HepG2 (cell line): ENCODE data around the gene FUT3. TPM values are rescaled to one million over a fixed set of nuclear protein-coding genes. Genes with fewer than 3 reads are reported as not detected.
A peak's percentile ranks its signal among the peaks of the same experiment; 100 is the strongest.

Experiments
- ATAD3A ChIP-seq: sonication (generic); formaldehyde crosslinking; IDR thresholded peaks from 2 replicates; pipeline ENCODE4 v1.4.0; 2020; ENCODE audit warnings: missing genetic modification reagents
- CCAR2 ChIP-seq: fragments of 200-400 bp; formaldehyde crosslinking; optimal IDR thresholded peaks from 2 replicates; pipeline ENCODE3; 2018; ENCODE audit warnings: low read depth, mild to moderate bottlenecking, low read length, moderate library complexity
- FOSL2 ChIP-seq: sonication (generic); formaldehyde crosslinking; IDR thresholded peaks from 2 replicates; pipeline ENCODE4 v1.4.0; 2020; ENCODE audit warnings: missing genetic modification reagents
- FOXA3 ChIP-seq: IDR thresholded peaks from 2 replicates; pipeline ENCODE4 v1.6.1; 2016; ENCODE audit warnings: missing genetic modification reagents, missing compliant biosample characterization
- GFI1 ChIP-seq: sonication (generic); formaldehyde crosslinking; IDR thresholded peaks from 2 replicates; pipeline ENCODE4 v1.5.0; 2020; ENCODE audit warnings: missing genetic modification reagents, mild to moderate bottlenecking, borderline replicate concordance
- HNRNPK ChIP-seq: fragments of 200-400 bp; formaldehyde crosslinking; IDR thresholded peaks from 2 replicates; pipeline ENCODE4 v1.6.1; 2018; ENCODE audit warnings: low read length, low read depth, moderate library complexity, mild to moderate bottlenecking; ENCODE audit not compliant: poor library complexity, severe bottlenecking
- HNRNPUL1 ChIP-seq: fragments of 200-400 bp; formaldehyde crosslinking; IDR thresholded peaks from 2 replicates; pipeline ENCODE4 v1.6.1; 2017; ENCODE audit warnings: low read depth, mild to moderate bottlenecking, low read length, moderate library complexity
- IKZF4 ChIP-seq: sonication (generic); formaldehyde crosslinking; IDR thresholded peaks from 2 replicates; pipeline ENCODE4 v1.5.1; 2020; ENCODE audit warnings: borderline replicate concordance, mild to moderate bottlenecking, low read depth, missing genetic modification reagents; ENCODE audit errors: not compliant biosample characterization
- JARID2 ChIP-seq: sonication (generic); formaldehyde crosslinking; IDR thresholded peaks from 2 replicates; pipeline ENCODE4 v1.8.1; 2023; ENCODE audit warnings: missing genetic modification reagents, inconsistent platforms; ENCODE audit not compliant: insufficient replicate concordance
- MIER3 ChIP-seq: IDR thresholded peaks from 2 replicates; pipeline ENCODE4 v1.6.1; 2016; ENCODE audit warnings: missing compliant biosample characterization, borderline replicate concordance
- POLR2A ChIP-seq, 2 experiments: IDR thresholded peaks; 2 replicates each; pipeline ENCODE4 v1.6.1; 2011; ENCODE audit warnings: low read depth in 2 of 2, low read length in 2 of 2, mild to moderate bottlenecking in 1 of 2, moderate library complexity in 1 of 2; ENCODE audit not compliant: insufficient read depth in 1 of 2
- SPEN ChIP-seq: sonication (generic); formaldehyde crosslinking; IDR thresholded peaks from 2 replicates; pipeline ENCODE4 v1.5.1; 2020; ENCODE audit warnings: low read depth, mild to moderate bottlenecking, missing genetic modification reagents
- TCF12 ChIP-seq, 2 experiments: fragments of 450-650 bp in 1 of 2; sonication (generic) in 1 of 2; formaldehyde crosslinking in 1 of 2; IDR thresholded peaks; 2 replicates each; pipeline versions ENCODE4 v1.6.1 to v1.8.0; 2017 to 2022; ENCODE audit warnings: antibody characterized with exemption in 1 of 2, mild to moderate bottlenecking in 1 of 2, missing genetic modification reagents in 1 of 2, moderate library complexity in 1 of 2
- ZBTB8A ChIP-seq: sonication (generic); formaldehyde crosslinking; IDR thresholded peaks from 2 replicates; pipeline ENCODE4 v1.4.0; 2020; ENCODE audit warnings: mild to moderate bottlenecking, low read depth, missing genetic modification reagents, borderline replicate concordance
- ZFYVE20 ChIP-seq: sonication (generic); formaldehyde crosslinking; IDR thresholded peaks from 2 replicates; pipeline ENCODE4 v1.8.0; 2023; ENCODE audit warnings: low read depth, mild to moderate bottlenecking, moderate library complexity, missing genetic modification reagents, borderline replicate concordance
- polyA plus RNA-seq, 8 experiments: library from polyadenylated mRNA; depleted of rRNA in 3 of 8; stranded (reverse) in 7 of 8; unstranded in 1 of 8; fragments of >200 nt; fragmentation: Illumina TruSeq in 4 of 8; extraction: Trizol in 4 of 8; gene quantifications; 2 replicates each; pipeline versions ENCODE4 v1.2.1 to v1.2.3, GENCODE V29; 2011 to 2016; ENCODE audit warnings: low read depth in 4 of 8, missing spikeins in 1 of 8, mixed read lengths in 1 of 8; ENCODE audit not compliant: insufficient read depth in 1 of 8
- total RNA-seq, 5 experiments: library from RNA; depleted of rRNA; stranded (reverse); fragments of >200 nt; fragmentation: Illumina TruSeq; extraction: Trizol; gene quantifications; 2 replicates each; pipeline ENCODE4 v1.2.3, GENCODE V29; 2016; ENCODE audit warnings: low read depth in 1 of 5
- TF ChIP-seq, protein P1 (sequence below): sonication (generic); formaldehyde crosslinking; IDR thresholded peaks from 2 replicates; pipeline ENCODE4 v1.8.1; 2022; ENCODE audit warnings: mild to moderate bottlenecking, missing genetic modification reagents
- TF ChIP-seq, protein P2 (sequence below): sonication (generic); formaldehyde crosslinking; IDR thresholded peaks from 2 replicates; pipeline ENCODE4 v1.4.0; 2020; ENCODE audit warnings: missing genetic modification reagents
- TF ChIP-seq, protein P3 (sequence below): sonication (generic); formaldehyde crosslinking; IDR thresholded peaks from 2 replicates; pipeline ENCODE4 v1.8.1; 2022; ENCODE audit warnings: low read depth, mild to moderate bottlenecking, missing genetic modification reagents
- TF ChIP-seq, protein P4 (sequence below): sonication (generic); formaldehyde crosslinking; conservative IDR thresholded peaks from 2 replicates; pipeline ENCODE4 v1.8.0; 2022; ENCODE audit warnings: low read depth, missing genetic modification reagents
- TF ChIP-seq, protein P5 (sequence below): sonication (generic); formaldehyde crosslinking; IDR thresholded peaks from 2 replicates; pipeline ENCODE4 v1.5.0; 2020; ENCODE audit warnings: mild to moderate bottlenecking, low read depth, missing genetic modification reagents, borderline replicate concordance

The FUT3 gene
- total and polyA plus RNA-seq, 2 of the 13 experiments (the other 11 are each of a cell fraction or from before 2014, with no cell fraction given) = 0.53 to 1.1 TPM

DNA sequence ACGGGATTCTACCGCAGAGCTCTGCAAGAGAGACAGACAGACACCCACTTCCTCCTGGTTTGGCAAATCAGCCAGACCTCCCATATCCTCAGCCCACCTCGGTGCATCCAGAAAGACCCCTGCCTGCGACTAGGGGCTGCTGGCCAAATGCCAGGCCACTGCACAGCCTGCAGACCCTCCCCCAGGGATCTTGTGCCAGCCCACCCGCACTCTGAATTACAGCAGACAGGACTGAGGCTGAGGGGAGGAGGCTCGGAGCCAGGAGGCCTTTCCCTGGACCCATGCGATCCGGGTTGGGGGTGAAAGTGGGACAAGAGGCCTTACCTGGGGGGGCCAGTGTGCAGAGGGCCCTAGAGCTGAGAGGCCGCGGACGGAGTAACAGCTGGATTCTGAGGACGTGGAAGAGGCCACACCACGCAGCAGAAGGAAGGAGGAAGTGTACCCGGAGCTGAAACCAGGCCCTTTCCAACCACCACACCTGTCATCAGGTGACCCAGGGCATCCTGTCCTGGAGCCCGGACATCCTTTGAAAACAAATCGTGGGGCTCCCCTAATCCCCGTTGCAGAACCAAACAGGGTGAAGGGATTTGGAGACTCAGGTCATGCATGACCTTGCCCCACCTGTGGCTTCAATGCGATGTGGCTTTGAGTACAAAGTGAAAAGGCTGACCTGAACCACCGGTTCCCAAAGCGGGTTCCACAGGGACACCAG lies 12.7 kb downstream of the FUT3 start (continued):
- TF ChIP-seq ATAD3A (CRISPR knock-in tag) (no peak), FOXA3 (CRISPR knock-in tag) (no peak), HNRNPUL1 (no peak), HNRNPK (no peak), TCF12 (IDR thresholded peaks at IDR 0.05) (no peak), TCF12 (CRISPR knock-in tag; IDR thresholded peaks at IDR 0.05) (no peak), IKZF4 (no peak), MIER3 (no peak), JARID2 (no peak), CCAR2 (no peak), POLR2A (IDR thresholded peaks at IDR 0.05; ENCODE audit: insufficient read depth in 1 of 2, low read depth in 2 of 2, low read length in 2 of 2) (no peak), ZFYVE20 (no peak), ZBTB8A (CRISPR knock-in tag) (no peak), SPEN (CRISPR knock-in tag) (peak; percentile 41), FOSL2 (CRISPR knock-in tag) (no peak), GFI1 (no peak)
- TF ChIP-seq, protein P1, sequence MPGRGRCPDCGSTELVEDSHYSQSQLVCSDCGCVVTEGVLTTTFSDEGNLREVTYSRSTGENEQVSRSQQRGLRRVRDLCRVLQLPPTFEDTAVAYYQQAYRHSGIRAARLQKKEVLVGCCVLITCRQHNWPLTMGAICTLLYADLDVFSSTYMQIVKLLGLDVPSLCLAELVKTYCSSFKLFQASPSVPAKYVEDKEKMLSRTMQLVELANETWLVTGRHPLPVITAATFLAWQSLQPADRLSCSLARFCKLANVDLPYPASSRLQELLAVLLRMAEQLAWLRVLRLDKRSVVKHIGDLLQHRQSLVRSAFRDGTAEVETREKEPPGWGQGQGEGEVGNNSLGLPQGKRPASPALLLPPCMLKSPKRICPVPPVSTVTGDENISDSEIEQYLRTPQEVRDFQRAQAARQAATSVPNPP (CRISPR knock-in tag) = no peak
- TF ChIP-seq, protein P2, sequence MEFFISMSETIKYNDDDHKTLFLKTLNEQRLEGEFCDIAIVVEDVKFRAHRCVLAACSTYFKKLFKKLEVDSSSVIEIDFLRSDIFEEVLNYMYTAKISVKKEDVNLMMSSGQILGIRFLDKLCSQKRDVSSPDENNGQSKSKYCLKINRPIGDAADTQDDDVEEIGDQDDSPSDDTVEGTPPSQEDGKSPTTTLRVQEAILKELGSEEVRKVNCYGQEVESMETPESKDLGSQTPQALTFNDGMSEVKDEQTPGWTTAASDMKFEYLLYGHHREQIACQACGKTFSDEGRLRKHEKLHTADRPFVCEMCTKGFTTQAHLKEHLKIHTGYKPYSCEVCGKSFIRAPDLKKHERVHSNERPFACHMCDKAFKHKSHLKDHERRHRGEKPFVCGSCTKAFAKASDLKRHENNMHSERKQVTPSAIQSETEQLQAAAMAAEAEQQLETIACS (CRISPR knock-in tag) = no peak
- TF ChIP-seq, protein P3, sequence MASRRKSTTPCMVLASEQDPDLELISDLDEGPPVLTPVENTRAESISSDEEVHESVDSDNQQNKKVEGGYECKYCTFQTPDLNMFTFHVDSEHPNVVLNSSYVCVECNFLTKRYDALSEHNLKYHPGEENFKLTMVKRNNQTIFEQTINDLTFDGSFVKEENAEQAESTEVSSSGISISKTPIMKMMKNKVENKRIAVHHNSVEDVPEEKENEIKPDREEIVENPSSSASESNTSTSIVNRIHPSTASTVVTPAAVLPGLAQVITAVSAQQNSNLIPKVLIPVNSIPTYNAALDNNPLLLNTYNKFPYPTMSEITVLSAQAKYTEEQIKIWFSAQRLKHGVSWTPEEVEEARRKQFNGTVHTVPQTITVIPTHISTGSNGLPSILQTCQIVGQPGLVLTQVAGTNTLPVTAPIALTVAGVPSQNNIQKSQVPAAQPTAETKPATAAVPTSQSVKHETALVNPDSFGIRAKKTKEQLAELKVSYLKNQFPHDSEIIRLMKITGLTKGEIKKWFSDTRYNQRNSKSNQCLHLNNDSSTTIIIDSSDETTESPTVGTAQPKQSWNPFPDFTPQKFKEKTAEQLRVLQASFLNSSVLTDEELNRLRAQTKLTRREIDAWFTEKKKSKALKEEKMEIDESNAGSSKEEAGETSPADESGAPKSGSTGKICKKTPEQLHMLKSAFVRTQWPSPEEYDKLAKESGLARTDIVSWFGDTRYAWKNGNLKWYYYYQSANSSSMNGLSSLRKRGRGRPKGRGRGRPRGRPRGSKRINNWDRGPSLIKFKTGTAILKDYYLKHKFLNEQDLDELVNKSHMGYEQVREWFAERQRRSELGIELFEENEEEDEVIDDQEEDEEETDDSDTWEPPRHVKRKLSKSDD (CRISPR knock-in tag) = no peak
- TF ChIP-seq, protein P4, sequence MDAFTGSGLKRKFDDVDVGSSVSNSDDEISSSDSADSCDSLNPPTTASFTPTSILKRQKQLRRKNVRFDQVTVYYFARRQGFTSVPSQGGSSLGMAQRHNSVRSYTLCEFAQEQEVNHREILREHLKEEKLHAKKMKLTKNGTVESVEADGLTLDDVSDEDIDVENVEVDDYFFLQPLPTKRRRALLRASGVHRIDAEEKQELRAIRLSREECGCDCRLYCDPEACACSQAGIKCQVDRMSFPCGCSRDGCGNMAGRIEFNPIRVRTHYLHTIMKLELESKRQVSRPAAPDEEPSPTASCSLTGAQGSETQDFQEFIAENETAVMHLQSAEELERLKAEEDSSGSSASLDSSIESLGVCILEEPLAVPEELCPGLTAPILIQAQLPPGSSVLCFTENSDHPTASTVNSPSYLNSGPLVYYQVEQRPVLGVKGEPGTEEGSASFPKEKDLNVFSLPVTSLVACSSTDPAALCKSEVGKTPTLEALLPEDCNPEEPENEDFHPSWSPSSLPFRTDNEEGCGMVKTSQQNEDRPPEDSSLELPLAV (CRISPR knock-in tag) = no peak
- TF ChIP-seq, protein P5, sequence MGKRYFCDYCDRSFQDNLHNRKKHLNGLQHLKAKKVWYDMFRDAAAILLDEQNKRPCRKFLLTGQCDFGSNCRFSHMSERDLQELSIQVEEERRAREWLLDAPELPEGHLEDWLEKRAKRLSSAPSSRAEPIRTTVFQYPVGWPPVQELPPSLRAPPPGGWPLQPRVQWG (CRISPR knock-in tag) = no peak
